Thyroid gland (tissue), 4 donors: ENCODE results near the gene MAPK1.
"Not testable (repeated sequence)": the region's sequence is repeated elsewhere in the genome, so short reads cannot be mapped to it uniquely, and the experiment has no call there.

Source experiments
- POLR2A ChIP-seq, 2 donors: fragments of 450-650 bp; IDR thresholded peaks; one replicate each; pipeline ENCODE4 v1.6.1; 2017; ENCODE audit warnings: antibody characterized with exemption in 2 of 2, mild to moderate bottlenecking in 2 of 2, moderate library complexity in 1 of 2
- TF ChIP-seq, protein P1 (sequence below), 6 experiments: fragments of 200-600 bp in 3 of 6; fragments of 450-650 bp in 3 of 6; sonication (generic) in 3 of 6; IDR thresholded peaks; one replicate each; pipeline ENCODE4 v1.5.1; 2016 to 2019; ENCODE audit warnings: antibody characterized with exemption in 6 of 6, mild to moderate bottlenecking in 2 of 6, inconsistent platforms in 1 of 6, moderate library complexity in 1 of 6

DNA sequence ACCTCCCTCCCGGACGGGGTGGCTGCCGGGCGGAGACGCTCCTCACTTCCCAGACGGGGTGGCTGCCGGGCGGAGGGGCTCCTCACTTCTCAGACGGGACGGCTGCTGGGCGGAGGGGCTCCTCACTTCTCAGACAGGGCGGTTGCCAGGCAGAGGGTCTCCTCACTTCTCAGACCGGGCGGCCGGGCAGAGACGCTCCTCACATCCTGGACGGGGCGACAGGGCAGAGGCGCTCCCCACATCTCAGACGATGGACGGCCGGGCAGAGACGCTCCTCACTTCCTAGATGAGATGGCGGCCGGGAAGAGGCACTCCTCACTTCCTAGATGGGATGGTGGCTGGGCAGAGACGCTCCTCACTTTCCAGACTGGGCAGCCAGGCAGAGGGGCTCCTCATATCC, 16.5 kb upstream of the MAPK1 start:
- TF ChIP-seq, protein P1, sequence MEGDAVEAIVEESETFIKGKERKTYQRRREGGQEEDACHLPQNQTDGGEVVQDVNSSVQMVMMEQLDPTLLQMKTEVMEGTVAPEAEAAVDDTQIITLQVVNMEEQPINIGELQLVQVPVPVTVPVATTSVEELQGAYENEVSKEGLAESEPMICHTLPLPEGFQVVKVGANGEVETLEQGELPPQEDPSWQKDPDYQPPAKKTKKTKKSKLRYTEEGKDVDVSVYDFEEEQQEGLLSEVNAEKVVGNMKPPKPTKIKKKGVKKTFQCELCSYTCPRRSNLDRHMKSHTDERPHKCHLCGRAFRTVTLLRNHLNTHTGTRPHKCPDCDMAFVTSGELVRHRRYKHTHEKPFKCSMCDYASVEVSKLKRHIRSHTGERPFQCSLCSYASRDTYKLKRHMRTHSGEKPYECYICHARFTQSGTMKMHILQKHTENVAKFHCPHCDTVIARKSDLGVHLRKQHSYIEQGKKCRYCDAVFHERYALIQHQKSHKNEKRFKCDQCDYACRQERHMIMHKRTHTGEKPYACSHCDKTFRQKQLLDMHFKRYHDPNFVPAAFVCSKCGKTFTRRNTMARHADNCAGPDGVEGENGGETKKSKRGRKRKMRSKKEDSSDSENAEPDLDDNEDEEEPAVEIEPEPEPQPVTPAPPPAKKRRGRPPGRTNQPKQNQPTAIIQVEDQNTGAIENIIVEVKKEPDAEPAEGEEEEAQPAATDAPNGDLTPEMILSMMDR (IDR thresholded peaks at IDR 0.05) = not testable (repeated sequence)
- not testable (repeated sequence) for TF ChIP-seq POLR2A (IDR thresholded peaks at IDR 0.05)
